ENCODE data around the gene IFI44.

Gene IFI44

DNA sequence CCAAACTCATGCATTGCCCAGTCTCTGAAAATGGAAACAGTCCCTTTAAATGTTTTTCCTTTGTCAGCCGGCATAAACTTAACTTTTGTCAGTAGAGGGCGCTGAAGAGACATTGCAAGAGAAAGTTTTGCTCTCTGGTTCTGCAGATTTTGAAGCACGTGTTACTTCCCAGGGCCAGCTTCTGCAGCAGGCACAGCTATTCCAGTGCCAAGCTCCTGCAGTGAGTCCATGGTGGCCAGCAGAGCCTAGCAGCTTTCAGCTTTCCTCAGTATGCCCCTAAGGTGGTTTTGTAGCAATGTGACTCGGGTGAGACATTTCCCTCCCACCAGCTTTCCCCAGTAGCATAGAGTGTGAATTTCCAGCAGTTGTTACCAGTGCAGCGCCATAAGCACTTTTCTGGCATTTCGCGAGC, 32.0 kb upstream of the IFI44 start:
- peak; percentile 49 for DNase-seq (ENCODE audit: low spot score)
- TF ChIP-seq, protein P1, sequence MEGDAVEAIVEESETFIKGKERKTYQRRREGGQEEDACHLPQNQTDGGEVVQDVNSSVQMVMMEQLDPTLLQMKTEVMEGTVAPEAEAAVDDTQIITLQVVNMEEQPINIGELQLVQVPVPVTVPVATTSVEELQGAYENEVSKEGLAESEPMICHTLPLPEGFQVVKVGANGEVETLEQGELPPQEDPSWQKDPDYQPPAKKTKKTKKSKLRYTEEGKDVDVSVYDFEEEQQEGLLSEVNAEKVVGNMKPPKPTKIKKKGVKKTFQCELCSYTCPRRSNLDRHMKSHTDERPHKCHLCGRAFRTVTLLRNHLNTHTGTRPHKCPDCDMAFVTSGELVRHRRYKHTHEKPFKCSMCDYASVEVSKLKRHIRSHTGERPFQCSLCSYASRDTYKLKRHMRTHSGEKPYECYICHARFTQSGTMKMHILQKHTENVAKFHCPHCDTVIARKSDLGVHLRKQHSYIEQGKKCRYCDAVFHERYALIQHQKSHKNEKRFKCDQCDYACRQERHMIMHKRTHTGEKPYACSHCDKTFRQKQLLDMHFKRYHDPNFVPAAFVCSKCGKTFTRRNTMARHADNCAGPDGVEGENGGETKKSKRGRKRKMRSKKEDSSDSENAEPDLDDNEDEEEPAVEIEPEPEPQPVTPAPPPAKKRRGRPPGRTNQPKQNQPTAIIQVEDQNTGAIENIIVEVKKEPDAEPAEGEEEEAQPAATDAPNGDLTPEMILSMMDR (IDR thresholded peaks at IDR 0.05; ENCODE audit: extremely low read depth, missing control alignments): peak; percentile 47

DNA sequence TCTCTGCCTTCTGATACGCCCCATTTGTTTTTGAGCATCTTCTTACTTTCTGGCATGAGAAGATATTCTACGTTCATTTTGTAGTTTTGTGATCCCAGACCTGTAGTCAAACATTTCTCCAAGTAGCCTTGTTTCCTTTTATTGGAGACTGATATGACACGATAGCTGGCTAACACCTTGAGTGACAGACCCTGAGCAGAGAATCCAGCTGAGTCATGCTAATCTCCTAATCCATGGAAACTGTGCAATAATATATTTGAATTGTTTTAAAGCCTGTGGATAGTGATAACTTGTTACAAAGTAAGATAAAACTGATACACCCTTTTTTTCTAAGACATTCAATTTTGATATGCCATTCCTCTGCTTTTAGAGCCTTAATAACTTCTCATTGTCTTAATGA, 30.6 kb upstream of the IFI44 start:
- DNase-seq (ENCODE audit: low spot score): no peak
- TF ChIP-seq, protein P1 (IDR thresholded peaks at IDR 0.05; ENCODE audit: extremely low read depth, missing control alignments): no peak

DNA sequence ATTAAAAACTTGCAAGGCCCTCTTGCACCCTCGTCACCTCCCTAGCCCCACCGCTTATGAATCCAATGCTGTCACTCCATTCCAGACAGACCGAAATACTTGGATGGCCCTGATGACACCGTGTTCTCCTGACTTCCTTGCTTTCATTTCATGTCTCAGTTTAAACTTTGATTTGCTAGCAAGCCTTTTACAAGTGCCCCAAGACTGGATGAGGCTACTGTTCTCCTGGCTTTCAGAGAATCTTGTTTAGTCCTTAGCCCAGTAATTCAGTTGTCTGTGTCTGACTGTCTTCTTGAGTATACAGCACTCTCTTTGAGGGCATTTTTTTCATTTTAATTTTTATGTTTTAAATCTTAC, 30.2 kb upstream of the IFI44 start:
- TF ChIP-seq, protein P1 (IDR thresholded peaks at IDR 0.05; ENCODE audit: extremely low read depth, missing control alignments): no peak
- DNase-seq (ENCODE audit: low spot score): no peak

DNA sequence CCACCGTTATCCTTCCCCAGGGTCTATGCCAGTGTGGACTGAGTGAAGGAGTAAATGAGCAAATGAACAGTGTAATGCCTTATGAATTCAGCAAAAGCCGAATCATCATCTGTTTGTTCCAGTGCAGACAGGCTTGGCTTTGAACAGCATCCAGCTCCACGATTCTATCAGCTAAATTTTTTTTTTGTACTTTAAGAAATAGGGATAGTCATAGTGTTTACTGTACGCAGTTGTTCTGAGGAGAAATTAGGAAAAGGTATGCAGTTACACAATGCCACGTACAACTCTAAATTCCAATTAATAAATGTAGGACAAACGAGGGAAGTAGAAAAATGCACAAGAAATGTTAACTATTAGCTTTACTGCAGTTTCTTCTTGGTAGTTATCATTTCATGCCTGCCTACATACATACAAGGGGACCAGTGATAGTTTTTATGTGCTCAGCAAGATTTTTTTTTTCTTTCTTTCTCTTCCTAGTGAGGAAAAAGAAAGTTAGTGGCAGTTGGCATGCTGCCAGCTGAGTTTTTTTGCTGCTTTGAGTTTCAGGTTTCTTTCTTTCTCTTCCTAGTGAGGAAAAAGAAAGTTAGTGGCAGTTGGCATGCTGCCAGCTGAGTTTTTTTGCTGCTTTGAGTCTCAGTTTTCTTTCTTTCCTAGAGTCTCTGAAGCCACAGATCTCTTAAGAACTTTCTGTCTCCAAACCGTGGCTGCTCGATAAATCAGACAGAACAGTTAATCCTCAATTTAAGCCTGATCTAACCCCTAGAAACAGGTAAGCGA, 29.6 kb upstream of the IFI44 start, which contains the start of gene IFI44L:
Gene IFI44L, plus strand, starts transcription at position 646 of the 777 bp plus-strand sequence. CDS start 7,468 bp downstream, outside the sequence.
- TF ChIP-seq, protein P1 (IDR thresholded peaks at IDR 0.05; ENCODE audit: extremely low read depth, missing control alignments): no peak
- DNase-seq (ENCODE audit: low spot score): no peak

DNA sequence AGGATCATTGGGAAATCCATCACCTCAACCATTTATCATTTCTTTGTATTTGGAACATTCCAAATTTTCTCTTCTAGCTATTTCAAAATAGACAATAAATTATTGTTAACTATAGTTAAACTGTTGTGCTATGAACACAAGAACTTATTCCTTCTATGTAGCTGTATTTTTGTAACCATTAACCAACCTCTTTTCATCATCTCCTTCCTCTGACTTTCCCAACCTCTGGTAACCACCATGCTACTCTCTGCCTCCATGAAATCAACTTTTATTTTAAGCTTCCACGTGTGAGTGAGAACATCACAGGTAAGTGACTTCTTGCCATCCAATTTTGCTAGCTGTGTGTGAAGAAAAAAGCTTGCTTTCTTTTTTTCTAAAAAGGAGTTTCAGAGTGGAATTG, 29.0 kb upstream of the IFI44 start:
- TF ChIP-seq, protein P1 (IDR thresholded peaks at IDR 0.05; ENCODE audit: extremely low read depth, missing control alignments): no peak

DNA sequence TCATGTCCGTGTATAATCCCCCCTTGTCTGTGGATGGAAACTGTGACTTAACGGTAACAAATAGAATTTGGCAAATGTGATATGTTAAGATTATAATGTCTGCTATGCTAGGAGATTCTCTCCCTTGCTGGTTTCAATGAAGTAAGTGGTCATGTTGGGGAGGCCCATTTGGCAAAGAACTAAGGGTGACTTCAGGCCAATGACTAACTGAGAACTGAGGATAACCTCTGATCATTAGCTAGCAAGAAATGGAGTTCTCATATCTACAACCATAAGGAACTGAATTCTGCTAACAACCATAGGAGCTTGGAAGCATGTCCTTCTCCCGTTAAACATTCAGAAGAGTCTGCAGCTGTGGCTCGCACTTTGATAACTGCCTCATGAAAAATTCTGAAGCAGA, 27.1 kb upstream of the IFI44 start:
- DNase-seq (ENCODE audit: low spot score): no peak
- TF ChIP-seq, protein P1 (IDR thresholded peaks at IDR 0.05; ENCODE audit: extremely low read depth, missing control alignments): no peak

More for the DNA sequence above, 29.0 kb upstream of the IFI44 start:
- DNase-seq (ENCODE audit: low spot score): no peak

DNA sequence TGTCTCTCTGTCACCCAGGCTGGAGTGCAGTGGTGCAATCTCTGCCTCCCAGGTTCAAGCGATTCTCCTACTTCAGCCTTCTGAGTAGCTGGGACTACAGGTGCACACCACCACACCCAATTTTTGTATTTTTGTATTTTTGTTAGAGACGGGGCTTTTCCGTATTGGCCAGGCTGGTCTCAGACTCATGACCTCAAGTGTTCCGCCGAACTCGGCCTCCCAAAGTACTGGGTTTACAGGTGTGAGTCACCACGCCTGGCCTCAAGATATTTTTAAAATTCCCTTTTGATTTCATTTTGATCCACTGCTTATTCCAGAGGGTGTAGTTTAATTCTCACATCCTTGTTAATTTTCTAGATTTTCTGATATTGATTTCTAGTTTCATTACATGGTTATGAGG, 25.6 kb upstream of the IFI44 start:
- no peak for DNase-seq (ENCODE audit: low spot score)
- TF ChIP-seq, protein P1 (IDR thresholded peaks at IDR 0.05; ENCODE audit: extremely low read depth, missing control alignments): no peak
